Neutrophil (primary cell): ENCODE measurements around the gene RAE1.
"Not testable (repeated sequence)": the region's sequence is repeated elsewhere in the genome, so short reads cannot be mapped to it uniquely, and the experiment has no call there.

Experiments used
- H3K27ac ChIP-seq: fragments of 200-600 bp; sonication (generic); 2 replicates; pipeline ENCODE4 v1.5.1; 2016; ENCODE audit warnings: mild to moderate bottlenecking, moderate library complexity
- H3K27me3 ChIP-seq: fragments of 200-600 bp; sonication (generic); 2 replicates; pipeline ENCODE4 v1.6.0; 2016; ENCODE audit warnings: mild to moderate bottlenecking
- H3K36me3 ChIP-seq: fragments of 200-600 bp; sonication (generic); 2 replicates; pipeline ENCODE4 v1.5.1; 2017
- H3K4me1 ChIP-seq, 2 experiments: fragments of 200-600 bp in 1 of 2; sonication (generic) in 1 of 2; 1 replicate in 1 of 2; 2 replicates in 1 of 2; pipeline versions ENCODE4 v1.5.1 to v1.6.1; 2013 to 2016; ENCODE audit warnings: low read depth in 1 of 2, low read length in 1 of 2, mild to moderate bottlenecking in 1 of 2, moderate library complexity in 1 of 2; ENCODE audit not compliant: control insufficient read depth in 1 of 2, insufficient read depth in 1 of 2
- H3K4me3 ChIP-seq, 2 experiments: fragments of 200-600 bp in 1 of 2; sonication (generic) in 1 of 2; 1 replicate in 1 of 2; 2 replicates in 1 of 2; pipeline ENCODE4 v1.5.1; 2013 to 2016; ENCODE audit warnings: low read depth in 1 of 2, low read length in 1 of 2, mild to moderate bottlenecking in 1 of 2, moderate library complexity in 1 of 2
- H3K9me3 ChIP-seq: fragments of 200-600 bp; sonication (generic); 2 replicates; pipeline ENCODE4 v1.5.1; 2016
- TF ChIP-seq, protein P1 (sequence below): fragments of 200-600 bp; sonication (generic); IDR thresholded peaks from 2 replicates; pipeline ENCODE4 v1.5.1; 2016; ENCODE audit warnings: antibody characterized with exemption

RAE1 gene

GRCh38 chr20:57415771-57416170, 64.7 kb downstream of the RAE1 start:
- no peaks in the 10 kb centered on the region for H3K27me3 ChIP-seq
- no peak overlapping the region for H3K4me3 ChIP-seq
- peaks cover 4% of the 10 kb centered on the region for H3K36me3 ChIP-seq
- no peaks in the 10 kb centered on the region for H3K9me3 ChIP-seq
- H3K27ac ChIP-seq, result no peak overlapping the region
- TF ChIP-seq, protein P1, sequence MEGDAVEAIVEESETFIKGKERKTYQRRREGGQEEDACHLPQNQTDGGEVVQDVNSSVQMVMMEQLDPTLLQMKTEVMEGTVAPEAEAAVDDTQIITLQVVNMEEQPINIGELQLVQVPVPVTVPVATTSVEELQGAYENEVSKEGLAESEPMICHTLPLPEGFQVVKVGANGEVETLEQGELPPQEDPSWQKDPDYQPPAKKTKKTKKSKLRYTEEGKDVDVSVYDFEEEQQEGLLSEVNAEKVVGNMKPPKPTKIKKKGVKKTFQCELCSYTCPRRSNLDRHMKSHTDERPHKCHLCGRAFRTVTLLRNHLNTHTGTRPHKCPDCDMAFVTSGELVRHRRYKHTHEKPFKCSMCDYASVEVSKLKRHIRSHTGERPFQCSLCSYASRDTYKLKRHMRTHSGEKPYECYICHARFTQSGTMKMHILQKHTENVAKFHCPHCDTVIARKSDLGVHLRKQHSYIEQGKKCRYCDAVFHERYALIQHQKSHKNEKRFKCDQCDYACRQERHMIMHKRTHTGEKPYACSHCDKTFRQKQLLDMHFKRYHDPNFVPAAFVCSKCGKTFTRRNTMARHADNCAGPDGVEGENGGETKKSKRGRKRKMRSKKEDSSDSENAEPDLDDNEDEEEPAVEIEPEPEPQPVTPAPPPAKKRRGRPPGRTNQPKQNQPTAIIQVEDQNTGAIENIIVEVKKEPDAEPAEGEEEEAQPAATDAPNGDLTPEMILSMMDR, result no peak
- peaks cover 8 to 16% of the 10 kb centered on the region in 2 experiments for H3K4me1 ChIP-seq

DNA sequence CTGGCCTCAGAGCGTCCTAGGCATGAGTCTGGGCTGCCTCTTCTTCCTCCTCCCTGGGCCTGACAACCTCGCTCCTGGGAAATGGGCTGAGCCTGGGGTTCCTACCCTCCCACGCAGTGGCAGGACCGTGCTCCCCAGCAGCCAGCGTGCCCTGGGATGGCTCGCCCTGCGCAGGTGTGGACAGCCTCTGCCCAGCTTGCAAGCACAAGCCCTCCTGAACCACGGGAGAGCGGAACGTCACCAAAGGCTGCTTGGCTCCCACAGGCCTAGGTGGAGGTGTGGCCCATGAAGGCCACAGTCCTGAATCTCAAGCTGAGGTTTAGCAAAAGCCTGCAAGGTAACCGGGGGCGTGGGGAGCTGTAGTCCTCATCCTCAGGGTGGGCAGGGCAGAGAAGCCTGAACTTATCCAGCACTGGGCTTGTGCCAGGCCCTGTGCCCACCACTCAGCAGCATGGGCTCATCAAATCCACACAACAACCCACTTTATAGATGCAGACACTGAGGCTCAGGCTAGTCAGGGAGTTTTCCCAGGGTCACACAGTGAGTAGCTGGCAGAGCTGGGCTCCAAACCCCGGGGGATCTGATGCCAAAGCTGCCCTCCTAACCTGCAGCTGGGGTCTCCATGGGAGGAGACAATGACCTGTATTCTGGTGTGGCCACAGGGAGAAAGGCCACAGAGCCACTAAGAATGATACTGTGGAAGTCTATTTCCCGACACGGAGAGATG, 65.4 kb downstream of the RAE1 start:
- no peak overlapping the region for H3K27ac ChIP-seq
- no peaks in the 10 kb centered on the region for H3K27me3 ChIP-seq
- H3K4me3 ChIP-seq, result no peak overlapping the region
- TF ChIP-seq, protein P1, result no peak
- no peaks in the 10 kb centered on the region for H3K9me3 ChIP-seq
- H3K4me1 ChIP-seq, result peaks cover 8 to 16% of the 10 kb centered on the region in 2 experiments
- no peaks in the 10 kb centered on the region for H3K36me3 ChIP-seq

DNA sequence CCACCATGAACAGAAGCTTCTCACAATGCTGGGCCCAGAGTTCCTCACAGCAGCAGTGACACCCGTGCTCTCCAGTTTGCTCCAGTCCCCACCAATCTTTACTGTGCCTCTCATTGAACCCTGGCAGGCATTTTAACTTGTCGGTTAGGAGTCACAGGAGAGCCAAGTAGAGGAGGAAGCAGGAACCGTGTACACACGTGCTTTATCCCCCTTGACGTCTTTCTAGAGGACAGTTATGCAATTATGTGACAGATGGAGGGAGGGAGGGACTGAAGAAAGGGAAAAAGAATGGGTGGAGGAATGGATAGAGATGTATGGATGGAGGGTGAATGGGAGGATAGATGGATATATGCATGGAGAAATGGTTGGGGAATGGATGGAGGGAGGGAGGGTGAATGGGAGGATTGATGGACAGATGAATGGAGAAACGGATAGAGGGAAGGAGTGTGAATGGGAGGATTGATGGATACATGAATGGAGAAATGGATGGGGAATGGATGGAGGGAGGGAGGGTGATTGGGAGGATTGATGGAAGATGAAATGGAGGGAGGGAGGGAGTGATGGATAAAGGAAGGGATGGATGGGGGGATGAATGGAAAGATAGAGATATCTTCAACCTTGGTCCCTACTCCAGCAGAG, 66.1 kb downstream of the RAE1 start:
- Histone ChIP-seq H3K36me3 (no peaks in the 10 kb centered on the region), H3K9me3 (no peaks in the 10 kb centered on the region), H3K27ac (peak overlapping the region; percentile 3), H3K4me1 (peaks cover 8 to 16% of the 10 kb centered on the region in 2 experiments), H3K27me3 (no peaks in the 10 kb centered on the region), H3K4me3 (no peak overlapping the region)
- TF ChIP-seq, protein P1, result no peak

DNA sequence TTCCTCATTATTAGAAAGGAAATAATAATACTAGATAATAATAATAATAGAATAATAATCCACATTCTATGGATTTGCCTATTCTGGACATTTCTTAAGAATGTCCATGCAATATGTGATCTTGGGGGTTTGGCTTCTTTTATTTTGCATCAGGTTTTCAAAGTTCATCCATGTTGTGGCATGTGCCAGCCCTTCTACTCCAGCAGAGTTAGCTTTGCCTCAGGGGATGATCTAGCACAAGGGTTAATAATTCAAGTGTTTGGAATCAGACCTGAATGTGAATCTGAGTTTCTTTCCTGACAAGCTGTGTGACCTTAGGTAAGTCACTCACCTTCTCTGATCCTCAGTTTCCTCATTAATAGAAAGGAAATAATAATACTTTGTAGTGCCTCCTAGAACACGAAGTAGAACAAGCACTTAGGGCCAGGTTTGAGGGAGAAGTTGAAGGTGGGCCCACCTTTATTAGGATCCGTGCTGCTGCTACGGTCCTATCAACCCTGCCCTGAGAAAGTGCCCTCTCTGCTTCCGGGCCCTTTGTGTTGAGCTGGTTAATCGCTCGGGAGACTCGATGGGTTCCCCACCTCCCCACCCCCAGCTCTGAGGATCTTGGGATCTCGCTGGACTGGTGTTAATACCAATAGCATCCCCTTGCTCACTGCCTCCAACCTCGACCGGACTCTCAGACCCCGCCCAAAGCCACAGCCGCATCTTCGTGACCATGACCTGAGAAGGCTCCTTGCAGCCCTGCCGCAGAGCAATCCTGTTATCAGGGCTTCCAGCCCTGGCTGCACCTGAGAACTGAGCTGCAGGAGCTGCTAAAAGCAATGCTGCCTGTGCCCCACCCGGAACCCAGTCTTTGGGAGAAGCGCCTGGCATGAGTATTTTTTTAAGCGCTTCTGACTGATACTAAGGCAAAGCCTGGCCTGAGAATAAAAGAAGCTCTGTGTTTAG, 67.0 kb downstream of the RAE1 start:
- TF ChIP-seq, protein P1, result no peak
- Histone ChIP-seq H3K4me1 (peaks cover 8 to 16% of the 10 kb centered on the region in 2 experiments), H3K36me3 (no peaks in the 10 kb centered on the region), H3K4me3 (no peak overlapping the region), H3K27ac (no peak overlapping the region), H3K27me3 (no peaks in the 10 kb centered on the region), H3K9me3 (no peaks in the 10 kb centered on the region)

DNA sequence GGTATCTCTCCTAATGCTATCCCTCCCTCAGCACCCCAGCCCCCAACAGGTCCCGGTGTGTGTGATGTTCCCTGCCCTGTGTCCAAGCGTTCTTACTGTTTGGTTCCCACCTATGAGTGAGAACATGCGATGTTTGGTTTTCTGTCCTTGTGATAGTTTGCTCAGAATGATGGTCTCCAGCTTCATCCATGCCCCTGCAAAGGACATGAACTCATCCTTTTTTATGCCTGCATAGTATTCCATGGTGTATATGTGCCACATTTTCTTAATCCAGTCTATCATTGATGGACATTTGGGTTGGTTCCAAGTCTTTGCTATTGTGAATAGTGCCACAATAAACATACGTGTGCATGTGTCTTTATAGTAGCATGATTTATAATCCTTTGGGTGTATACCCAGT, 68.4 kb downstream of the RAE1 start:
- H3K27me3 ChIP-seq, H3K4me3 ChIP-seq, H3K27ac ChIP-seq, H3K36me3 ChIP-seq, H3K9me3 ChIP-seq: not testable (repeated sequence)
- H3K4me1 ChIP-seq, result peaks cover 11 to 13% of the 10 kb centered on the region in 2 experiments
